GM18511 (cell line): Measurements from ENCODE around the gene DGKD.

Experiments used
- ATAC-seq: cut with Tn5 transposase; IDR thresholded peaks from one replicate; pipeline ENCODE4 v1.9.1; 2021; ENCODE audit warnings: mild to moderate bottlenecking, moderate library complexity; ENCODE audit not compliant: unreplicated experiment

The DGKD gene

DNA sequence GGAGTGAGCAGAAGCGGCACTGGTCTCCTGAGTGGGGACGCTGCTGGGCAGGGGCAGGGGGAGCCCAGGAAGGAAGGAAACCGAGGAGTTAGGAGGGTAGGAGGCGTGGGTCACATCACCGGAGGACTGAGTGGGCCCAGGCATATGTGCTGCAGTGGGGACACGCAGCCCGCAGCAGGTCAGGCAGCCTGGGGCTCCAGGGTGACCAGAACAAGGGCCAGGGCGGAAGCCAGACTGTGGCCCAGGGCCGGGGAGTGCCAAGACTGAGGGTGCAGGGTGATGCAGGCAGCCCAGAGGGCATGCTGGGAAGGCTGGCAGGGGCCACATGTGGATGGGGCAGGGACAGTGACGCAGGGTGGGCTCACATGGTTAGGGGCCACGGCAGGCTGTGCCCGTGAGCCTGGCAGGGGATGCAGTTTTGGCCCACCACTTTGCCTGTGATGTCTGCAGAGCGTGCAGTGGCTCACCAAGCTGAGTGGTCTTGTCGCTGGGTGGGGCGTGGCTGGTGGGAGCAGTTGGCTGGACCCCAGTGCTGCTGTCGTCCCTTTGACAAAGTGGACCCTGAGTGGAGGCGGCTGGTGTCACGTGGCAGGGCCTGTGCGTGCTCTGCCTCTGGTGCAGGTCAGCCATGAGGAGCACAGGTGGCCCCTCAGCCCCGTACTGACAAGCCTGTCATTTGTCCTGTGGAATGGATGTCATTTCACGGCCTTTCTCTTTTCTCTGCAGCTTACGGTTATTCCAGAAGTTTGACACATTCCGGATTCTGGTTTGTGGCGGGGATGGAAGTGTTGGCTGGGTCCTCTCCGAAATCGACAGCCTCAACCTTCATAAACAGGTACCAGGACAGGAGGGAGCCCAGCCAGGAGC, 87.1 kb downstream of the DGKD start:
- ATAC-seq: no peak

DNA sequence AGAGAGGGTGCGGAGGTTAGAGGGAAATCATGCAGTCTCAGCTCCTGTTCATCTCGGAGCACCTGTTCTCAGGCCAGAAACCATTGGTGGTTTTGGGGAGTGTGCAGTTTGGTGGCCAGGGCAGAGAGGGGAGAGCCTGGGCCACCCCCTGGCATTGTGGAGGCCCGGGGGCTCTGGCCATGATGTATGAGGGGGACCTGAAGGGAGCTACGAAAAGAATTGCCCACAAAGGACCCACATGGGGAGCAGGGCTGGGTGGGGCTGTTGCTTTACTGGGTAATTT, 87.7 kb downstream of the DGKD start:
- ATAC-seq: no peak

DNA sequence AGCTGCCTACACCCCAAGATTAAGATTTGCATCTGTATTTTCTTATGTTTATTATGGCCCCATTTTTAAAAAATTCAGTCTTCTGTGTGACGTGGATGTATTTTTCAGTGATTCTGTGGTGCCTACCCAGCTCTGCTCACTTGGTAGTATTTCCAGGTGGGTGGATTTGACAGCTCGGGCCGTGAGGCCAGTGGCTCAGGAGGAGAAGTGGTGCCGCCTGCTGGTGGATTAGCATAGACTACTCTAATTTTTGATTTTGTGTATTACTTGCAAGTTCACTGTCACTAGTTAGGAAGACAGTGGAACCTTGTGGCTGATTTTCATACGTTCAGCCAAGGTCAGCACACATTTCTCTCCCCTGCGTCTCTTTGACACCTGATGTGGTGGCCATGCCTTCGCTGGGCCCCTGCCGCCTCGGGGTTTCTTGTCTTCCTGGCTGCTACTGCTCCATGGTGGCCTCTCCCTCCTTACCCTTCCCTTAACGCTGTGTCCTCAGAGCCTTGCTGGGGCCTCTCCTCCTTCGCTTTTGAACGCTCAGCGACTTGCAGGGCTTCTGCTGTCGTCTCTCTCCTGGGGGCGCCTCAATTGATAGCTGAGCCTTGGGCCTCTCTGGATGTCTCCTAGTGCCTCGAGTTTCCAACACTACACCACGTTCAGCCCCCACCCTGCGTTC, 89.4 kb downstream of the DGKD start:
- peak; percentile 51 for ATAC-seq

DNA sequence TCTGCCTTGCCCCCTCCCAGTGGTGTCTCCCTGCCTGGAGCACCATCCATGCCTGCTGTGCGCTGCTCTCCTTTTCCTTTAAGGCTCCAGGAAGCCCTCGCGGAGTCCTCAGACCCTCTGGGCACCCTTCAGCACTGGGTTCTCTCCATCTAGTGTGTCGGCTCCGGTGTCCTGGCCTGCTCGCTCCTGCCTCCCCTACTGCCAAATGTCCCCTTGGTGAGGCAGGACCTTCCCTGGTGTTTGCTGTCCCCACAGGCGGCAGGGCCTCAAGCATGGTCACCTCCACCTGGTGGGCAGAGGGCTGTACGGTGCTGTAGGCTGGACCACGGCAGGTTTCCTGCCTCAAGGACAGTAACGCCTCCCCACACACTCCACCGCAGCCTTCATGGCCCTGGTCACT, 90.2 kb downstream of the DGKD start:
- ATAC-seq: no peak

DNA sequence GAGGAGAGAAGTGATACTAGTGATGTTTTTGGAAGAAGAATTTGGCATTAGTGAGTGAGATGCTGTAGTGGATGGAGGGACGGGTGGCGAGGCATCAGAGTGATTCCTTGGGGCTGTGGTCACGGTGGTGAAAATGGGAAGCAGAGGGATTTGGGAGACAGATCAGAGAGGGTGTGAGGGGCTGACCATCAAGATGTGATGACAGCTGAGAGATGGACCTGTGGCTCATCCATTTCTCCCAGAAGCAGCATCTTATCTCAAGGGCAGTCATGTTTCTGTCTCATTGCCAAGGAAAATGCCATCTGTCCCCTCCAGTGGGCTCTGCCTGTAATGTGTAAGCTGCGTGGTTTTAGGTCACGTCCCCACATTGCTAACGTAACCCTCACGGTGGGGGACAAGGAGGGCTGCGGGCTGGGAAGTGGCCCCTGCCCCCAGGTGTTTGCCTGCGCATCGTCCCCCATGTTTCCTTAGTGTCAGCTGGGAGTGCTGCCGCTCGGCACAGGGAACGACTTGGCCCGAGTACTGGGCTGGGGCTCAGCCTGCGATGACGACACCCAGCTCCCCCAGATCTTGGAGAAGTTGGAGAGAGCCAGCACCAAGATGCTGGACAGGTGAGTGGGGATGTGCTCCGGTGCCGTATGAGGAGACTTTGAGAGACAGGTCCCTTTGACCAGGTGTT, 91.0 kb downstream of the DGKD start:
- ATAC-seq: no peak

DNA sequence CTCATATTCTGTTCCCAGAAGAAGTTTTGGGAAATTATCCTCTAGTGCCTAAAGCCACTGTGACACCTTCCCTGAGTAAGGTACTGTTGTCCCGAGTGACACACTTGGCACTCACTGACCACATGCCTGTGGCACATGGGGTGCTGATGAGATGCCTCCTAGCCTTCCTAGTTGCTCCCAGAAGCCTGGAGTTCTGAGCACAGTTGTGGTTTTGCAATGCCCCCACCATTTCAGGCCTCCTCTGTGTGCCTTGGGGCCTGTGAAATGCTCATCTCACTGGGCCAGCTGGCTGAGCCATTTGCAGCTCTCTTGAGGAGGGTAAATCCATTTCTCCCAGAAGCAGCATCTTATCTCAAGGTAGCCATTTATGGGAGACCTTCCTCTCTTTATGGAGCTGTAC, 91.8 kb downstream of the DGKD start:
- no peak for ATAC-seq

DNA sequence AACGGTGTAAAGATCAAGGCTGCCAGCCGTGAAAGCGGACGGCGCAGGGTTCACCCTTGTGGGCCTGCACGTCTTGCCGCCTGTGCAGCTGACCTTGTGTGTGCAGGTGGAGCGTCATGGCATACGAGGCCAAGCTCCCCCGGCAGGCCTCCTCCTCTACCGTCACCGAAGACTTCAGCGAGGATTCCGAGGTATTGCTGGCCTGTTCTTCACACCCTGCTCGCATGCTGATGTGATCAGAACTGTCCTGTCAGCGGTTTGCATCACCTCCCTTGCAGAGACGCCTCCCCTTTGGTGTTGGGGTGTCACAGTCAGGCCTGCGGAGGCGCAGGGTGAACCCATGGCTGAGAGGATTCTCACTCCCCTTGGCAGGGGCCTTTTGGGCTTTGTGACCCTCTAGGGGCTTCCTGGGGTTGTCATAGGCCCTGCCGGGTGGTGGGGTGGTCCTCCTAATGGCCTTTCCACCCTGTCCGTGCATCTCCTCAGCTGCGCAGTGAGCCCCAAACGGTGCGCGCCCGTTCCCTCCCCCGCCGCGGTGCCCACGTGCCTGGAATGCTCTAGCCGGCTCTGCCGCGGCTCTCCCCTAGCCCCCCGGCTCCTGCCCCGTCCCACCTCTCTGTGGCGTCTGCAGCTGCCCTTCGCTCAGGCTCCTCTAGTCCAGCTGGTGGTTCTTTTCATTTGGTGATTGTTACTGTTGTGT, 92.5 kb downstream of the DGKD start:
- ATAC-seq: no peak

DNA sequence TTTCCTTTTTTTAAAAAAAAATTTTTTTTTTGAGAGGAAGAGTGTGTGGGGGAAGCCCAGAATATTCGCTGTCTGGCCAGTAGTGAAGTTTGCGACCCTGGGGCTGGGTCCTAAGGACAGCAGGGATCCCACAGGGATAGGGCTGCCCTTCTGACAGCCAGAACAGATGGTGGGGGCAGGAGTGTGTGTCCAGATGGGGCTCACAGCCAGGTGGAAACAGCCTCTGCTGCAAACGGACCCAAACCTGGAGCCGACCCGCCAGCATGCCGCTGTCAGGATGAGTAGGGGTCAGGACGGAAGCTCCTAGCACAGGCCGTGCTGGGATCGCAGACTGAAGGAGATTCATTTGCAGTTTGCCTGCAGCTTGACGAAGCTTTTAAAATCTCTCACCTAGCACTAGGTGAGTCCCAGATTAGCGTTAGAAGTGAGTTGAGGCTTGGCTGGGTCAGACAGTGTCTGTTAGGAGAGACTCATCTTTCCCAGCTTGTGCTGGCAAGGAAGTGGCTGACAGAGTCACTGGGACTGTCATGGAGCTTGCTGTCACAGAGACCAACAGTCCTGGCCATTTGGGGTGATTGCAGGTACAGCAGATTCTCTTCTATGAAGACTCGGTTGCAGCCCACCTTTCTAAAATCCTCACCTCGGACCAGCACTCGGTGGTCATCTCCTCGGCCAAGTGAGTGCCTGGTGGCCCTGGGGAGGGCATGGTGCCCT, 93.4 kb downstream of the DGKD start:
- no peak for ATAC-seq

DNA sequence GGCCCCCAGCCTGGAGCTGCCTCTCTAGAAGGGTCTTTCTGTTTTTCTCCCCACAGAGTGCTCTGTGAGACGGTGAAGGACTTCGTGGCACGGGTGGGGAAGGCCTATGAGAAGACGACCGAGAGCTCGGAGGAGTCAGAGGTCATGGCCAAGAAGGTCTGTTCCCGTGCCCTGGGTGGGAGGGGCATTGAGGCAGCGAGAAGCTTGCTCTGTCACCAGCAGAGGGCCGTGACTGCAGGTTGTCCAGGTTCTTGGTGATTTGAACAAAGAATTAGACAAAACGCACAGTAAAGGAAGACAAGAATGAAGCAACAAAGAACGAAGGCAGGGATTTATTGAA, 93.9 kb downstream of the DGKD start:
- no peak for ATAC-seq

DNA sequence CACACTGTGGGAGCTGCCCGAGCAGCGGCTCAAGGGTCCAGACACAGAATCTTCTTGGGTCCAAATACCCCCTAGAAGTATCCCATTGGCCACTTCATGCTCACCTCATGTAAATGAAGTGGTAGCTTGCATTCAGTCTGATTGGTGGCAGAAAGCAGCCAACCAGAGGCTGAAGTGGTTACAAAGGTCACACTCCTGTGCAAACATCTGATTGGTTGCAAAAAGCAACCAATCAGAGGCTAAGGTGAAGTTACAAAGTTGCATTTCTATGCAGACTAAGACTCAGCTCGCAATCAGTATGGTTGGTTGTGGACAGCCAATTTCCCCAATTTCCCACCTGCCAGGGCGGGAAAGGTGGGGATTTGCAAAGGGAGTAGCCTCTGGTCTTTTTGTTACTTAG, 94.3 kb downstream of the DGKD start:
- ATAC-seq: no peak

DNA sequence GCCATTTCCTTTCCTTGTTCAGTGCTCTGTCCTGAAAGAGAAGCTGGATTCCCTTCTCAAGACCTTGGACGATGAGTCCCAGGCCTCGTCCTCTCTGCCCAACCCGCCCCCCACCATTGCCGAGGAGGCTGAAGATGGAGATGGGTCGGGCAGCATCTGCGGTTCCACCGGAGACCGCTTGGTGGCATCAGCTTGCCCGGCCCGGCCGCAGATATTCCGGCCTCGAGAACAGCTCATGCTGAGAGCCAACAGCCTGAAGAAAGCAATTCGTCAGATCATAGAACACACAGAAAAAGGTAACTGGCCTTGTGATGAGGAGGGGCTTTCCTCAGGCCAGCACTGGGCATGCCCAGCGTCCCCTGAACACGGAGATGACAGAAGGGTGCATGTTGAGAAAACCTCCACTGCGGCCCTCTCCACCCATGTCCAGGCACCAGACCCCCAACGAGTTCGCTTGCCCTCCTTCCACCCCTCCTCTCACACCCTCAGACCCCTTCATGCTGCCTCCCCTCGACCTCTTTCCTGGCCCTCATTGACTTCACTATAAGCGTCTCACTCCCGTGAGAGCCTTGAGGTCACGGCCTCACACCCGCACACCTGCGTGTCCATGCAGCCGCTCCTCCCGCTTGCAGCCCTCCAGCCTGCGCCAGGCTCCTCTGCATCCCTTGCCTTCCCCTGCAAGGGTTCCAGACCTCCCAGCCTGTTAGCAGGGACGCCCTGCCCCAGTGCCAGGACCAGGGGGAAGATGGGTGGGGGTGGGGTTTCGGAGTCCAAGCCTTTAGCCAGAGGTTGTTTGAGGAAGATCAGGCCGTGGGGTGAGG, 95.0 kb downstream of the DGKD start:
- ATAC-seq: no peak

DNA sequence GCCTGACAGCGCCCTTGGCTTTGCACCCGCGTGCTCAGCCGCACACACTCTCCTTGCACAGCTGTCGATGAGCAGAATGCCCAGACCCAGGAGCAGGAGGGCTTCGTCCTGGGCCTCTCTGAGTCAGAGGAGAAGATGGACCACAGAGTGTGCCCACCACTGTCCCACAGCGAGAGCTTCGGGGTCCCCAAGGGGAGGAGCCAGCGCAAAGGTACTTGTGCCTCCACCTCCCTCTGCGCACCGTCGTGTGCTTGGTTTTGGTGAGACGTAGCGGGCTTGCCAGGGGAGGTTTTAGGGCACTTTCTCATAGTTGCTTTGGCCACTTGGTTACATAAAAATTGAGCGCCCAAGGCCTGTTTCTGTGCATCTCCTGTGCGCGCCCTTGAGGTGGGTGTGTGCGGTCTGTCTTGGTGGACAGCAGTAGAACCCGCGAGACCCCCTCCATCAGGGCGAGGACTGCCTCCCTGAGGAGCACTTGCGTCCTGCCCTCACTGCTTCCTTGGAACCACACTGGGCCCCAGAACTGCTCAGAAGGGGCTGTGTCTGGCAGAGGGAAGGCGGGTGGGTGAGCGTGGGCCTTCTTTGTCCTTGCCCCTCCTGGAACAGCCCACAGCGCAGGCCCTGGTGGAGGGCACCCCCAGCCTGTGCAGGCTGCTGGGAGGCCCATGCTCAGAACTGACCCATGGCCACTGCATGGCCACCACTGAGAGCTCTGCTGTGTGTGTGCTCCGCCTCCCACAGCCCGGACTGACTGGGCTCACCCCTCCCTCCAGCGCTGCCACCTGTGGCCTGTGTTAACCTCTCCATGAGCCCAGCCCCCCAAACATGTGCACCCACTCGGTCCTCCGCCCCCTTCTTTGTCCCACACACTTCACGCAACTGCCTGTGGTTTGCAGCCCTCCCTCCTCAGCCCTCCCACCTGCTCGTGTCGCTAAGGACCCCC, 95.9 kb downstream of the DGKD start:
- ATAC-seq: no peak

DNA sequence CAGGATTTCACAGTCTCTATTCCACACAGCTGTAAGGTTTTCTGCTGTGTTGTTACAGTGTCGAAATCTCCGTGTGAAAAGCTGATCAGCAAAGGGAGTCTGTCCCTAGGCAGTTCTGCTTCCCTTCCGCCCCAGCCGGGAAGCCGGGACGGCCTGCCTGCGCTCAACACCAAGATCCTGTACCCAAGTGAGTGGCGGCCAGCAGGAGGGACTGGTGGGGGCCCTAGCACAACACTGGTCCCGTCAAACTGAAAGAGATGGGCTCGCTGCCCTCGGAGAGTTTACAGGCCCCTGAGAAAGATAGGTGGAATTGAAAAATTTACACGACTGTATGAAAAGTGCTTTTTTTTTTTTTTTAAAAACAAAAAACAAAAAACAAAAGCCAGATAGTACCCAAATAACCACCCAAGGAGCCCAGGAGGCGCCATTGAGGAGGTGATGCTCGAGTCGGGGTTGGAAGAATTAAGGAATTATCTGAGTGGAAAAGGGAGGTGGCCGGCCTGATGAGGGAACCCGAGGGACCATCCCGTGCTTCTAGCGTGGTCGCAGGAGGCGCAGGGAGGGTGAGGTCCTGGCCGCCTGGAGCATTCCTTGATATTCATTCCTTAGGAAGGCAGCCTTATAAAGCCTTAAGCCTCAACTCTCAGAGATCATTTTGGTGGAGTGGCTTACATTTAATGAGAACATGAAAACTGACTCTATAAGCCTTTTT, 96.7 kb downstream of the DGKD start:
- no peak for ATAC-seq

DNA sequence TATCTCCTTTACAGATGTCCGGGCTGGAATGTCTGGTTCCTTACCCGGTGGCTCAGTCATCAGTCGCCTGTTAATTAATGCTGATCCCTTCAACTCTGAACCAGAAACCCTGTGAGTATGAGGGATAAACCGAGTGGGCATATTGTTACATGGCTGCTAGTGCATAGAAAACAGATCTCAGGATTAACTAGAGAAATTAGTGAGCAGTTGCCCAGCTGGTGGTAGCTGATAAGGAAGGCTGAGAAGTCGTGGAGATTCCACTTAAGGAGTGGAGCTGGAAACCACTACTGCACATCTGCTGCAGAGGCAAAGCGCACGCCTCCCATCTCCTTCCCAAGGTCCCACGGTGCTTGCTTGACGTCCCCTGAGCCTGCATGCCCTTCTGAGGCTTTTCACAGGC, 97.7 kb downstream of the DGKD start:
- no peak for ATAC-seq

DNA sequence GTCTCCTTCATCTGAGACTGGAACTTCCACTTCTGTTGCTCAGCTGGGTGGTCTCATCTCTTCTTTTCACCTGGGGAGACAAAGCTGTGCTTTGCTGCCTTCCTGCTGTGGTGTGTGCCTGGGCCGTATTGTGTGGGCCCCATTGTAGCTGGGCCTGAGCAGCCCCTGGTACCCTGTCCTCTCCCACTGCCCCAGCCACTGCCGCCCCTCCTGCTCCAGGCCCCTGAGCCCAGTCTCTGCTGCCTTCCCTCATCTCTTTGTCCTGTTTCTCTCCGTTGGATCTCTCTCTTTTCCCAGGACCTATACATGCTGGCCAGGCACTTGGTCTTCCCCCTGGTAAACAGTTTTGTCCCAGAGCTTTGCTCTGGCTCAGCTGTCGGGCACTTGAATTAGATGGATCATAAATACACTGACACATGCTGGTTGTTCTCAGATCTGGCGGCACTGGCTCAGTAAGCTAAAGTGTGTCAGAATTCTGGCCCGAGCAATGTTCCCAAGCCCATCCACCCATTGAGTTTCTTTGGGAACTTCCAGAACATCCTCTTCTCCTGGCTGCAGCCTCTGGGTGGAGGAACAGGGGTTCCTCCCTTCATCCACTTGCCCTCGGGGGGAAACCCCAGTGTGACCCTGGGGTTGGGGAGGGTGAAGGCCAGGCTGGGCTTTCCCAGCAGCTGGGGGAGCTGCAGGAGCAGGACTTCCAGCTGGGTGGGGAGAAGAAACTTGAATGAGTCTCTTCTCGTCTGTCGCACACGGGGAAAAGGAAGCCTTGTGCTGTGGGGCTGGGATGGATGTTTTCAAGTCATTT, 99.0 kb downstream of the DGKD start:
- ATAC-seq: no peak

DNA sequence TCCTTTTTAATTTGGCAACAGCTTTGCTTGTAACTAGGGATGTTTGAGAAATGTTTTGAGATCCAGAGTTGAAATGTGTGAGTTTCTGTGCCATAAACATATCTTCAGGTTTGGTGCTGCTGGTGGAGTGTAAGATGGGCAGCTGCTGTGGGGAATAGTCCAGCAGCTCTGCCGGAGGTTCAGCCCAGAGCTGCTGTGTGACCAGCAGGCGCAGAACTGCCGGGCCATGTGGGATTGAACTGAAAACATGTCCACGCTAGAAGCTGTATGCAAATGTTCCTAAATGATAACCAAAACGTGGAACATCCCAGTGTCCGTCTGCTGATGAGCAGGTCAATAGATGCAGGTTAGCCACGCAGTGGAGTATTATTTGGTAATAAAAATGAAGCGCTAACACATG, 99.6 kb downstream of the DGKD start:
- ATAC-seq: no peak

DNA sequence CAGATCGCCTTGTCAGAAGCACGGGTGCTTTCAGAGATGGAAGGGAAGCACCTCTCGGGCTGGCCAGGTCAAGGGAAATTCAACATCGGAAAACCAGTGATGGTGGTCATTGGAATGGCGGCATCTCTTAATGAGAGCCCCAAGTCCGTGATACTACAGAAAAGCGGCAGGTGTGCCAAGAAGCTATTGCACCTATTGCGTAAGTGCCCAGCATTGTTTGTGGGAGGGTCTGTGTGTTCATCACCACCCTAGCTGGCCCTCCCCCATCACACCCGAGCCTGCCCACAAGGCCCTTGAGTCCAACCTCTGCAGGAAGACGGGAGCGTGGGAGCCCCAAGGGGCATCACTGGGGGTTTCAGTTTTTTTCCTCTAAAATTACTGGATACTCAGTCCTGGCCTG, 100.7 kb downstream of the DGKD start:
- no peak for ATAC-seq

DNA sequence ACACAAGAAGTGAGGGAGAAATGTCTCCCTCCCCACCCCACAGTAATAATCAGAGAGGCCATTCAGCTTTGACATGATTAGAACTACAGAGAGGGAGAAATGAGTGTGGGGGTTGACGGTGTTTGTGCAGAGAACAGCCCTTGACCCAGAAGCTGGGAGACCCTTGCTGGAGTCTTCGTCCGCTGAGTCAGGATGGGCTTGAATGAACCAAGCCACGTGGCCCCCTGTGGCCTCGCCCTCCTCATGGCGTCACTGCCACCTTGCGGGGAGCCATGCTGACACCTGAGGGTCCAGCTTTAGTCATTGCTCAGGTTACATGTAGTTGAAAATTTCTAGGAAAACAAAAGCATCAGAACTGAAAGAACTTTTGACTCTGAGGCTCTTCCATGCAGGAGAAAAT, 101.2 kb downstream of the DGKD start:
- ATAC-seq: no peak
